ENCODE data around the gene SERPINA10. TPM values are rescaled to one million over a fixed set of nuclear protein-coding genes. Genes with fewer than 3 reads are reported as not detected.

The SERPINA10 gene
- total and polyA plus RNA-seq, 2 of the 13 experiments (the other 11 are each of a cell fraction or from before 2014, with no cell fraction given) = 20.1 to 20.2 TPM

DNA sequence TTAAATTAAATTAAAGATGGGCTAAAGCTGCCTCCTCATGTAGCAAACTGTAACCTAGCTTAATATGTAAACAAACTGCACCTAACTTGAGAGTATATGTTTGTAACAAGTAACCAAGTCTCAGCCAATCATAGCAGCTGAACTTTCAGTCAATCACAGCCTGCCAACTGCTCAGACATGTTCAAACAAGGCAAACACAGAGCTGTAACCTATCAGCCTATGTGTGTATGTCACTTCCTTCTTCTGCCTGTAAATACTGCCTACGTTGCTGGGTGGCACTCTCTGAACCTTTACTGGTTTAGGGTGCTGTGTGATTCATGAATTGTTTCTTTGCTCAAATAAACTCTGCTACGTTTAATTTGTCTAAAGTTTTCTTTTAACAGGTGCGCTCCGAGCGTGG is 27.2 kb upstream of the SERPINA10 start (continued):
- TF ChIP-seq LCORL (IDR thresholded peaks at IDR 0.05) = no peak
- no peak for TF ChIP-seq LCORL (CRISPR knock-in tag; IDR thresholded peaks at IDR 0.05)
- TF ChIP-seq MYC (CRISPR knock-in tag; IDR thresholded peaks at IDR 0.05; ENCODE audit: borderline replicate concordance) = no peak
- TF ChIP-seq HNF1B (CRISPR knock-in tag; IDR thresholded peaks at IDR 0.05) = no peak
- no peak for TF ChIP-seq HNRNPH1 (optimal IDR thresholded peaks at IDR 0.05; ENCODE audit: low read depth, low read length)
- no peak for TF ChIP-seq ZSCAN31 (CRISPR knock-in tag; IDR thresholded peaks at IDR 0.05; ENCODE audit: low read depth)
- no peak for TF ChIP-seq GMEB2 (CRISPR knock-in tag; IDR thresholded peaks at IDR 0.05; ENCODE audit: low read depth)
- TF ChIP-seq ZNF724P (CRISPR knock-in tag; IDR thresholded peaks at IDR 0.05; ENCODE audit: borderline replicate concordance) = no peak
- no peak for TF ChIP-seq ZNF230 (CRISPR knock-in tag; IDR thresholded peaks at IDR 0.05)
- no peak for TF ChIP-seq TBP (CRISPR knock-in tag; IDR thresholded peaks at IDR 0.05)
- no peak for TF ChIP-seq NFIB (CRISPR knock-in tag; IDR thresholded peaks at IDR 0.05; ENCODE audit: borderline replicate concordance)
- no peak for TF ChIP-seq REXO4 (CRISPR knock-in tag; IDR thresholded peaks at IDR 0.05; ENCODE audit: borderline replicate concordance)
- TF ChIP-seq EZH2 (conservative IDR thresholded peaks at IDR 0.05; ENCODE audit: low read depth, low read length) = no peak
- TF ChIP-seq, protein P1, sequence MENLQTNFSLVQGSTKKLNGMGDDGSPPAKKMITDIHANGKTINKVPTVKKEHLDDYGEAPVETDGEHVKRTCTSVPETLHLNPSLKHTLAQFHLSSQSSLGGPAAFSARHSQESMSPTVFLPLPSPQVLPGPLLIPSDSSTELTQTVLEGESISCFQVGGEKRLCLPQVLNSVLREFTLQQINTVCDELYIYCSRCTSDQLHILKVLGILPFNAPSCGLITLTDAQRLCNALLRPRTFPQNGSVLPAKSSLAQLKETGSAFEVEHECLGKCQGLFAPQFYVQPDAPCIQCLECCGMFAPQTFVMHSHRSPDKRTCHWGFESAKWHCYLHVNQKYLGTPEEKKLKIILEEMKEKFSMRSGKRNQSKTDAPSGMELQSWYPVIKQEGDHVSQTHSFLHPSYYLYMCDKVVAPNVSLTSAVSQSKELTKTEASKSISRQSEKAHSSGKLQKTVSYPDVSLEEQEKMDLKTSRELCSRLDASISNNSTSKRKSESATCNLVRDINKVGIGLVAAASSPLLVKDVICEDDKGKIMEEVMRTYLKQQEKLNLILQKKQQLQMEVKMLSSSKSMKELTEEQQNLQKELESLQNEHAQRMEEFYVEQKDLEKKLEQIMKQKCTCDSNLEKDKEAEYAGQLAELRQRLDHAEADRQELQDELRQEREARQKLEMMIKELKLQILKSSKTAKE (CRISPR knock-in tag; IDR thresholded peaks at IDR 0.05; ENCODE audit: borderline replicate concordance) = no peak
- TF ChIP-seq SRF (IDR thresholded peaks at IDR 0.05; ENCODE audit: low read depth, low read length) = peak; percentile 78; the same call in 1 of the 2 replicates
- TF ChIP-seq, protein P2, sequence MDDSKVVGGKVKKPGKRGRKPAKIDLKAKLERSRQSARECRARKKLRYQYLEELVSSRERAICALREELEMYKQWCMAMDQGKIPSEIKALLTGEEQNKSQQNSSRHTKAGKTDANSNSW (CRISPR knock-in tag; IDR thresholded peaks at IDR 0.05; ENCODE audit: borderline replicate concordance) = no peak
- TF ChIP-seq, protein P3, sequence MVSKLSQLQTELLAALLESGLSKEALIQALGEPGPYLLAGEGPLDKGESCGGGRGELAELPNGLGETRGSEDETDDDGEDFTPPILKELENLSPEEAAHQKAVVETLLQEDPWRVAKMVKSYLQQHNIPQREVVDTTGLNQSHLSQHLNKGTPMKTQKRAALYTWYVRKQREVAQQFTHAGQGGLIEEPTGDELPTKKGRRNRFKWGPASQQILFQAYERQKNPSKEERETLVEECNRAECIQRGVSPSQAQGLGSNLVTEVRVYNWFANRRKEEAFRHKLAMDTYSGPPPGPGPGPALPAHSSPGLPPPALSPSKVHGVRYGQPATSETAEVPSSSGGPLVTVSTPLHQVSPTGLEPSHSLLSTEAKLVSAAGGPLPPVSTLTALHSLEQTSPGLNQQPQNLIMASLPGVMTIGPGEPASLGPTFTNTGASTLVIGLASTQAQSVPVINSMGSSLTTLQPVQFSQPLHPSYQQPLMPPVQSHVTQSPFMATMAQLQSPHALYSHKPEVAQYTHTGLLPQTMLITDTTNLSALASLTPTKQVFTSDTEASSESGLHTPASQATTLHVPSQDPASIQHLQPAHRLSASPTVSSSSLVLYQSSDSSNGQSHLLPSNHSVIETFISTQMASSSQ (IDR thresholded peaks at IDR 0.05; ENCODE audit: low read depth) = no peak
- TF ChIP-seq, protein P3 (CRISPR knock-in tag; IDR thresholded peaks at IDR 0.05; ENCODE audit: borderline replicate concordance) = no peak; the same call in 1 of the 2 replicates
- no peak for TF ChIP-seq NR2F1 (CRISPR knock-in tag; IDR thresholded peaks at IDR 0.05)

All from HepG2 (cell line).